WTC11 (cell line): ENCODE data around the gene MID1IP1. TPM values are rescaled to one million over a fixed set of nuclear protein-coding genes. Genes with fewer than 3 reads are reported as not detected.

Source experiments
- ATAC-seq: fragments of 200-7000 bp; cut with Tn5 transposase; 2 replicates; pipeline ENCODE4 v1.10.0; 2021; ENCODE audit warnings: mild to moderate bottlenecking, moderate library complexity
- CTCF ChIA-PET: fragments of 300-600 bp; sonication (Branson Sonifier 250); formaldehyde crosslinking; loops from one replicate; lab custom pipeline; 2021; ENCODE audit warnings: antibody characterized with exemption; lab: Charles Lee
- POLR2A ChIA-PET: fragments of 350-600 bp; sonication (Branson Sonifier 250); formaldehyde crosslinking; loops from one replicate; lab custom pipeline; 2021; ENCODE audit warnings: antibody characterized with exemption; lab: Charles Lee
- DNase-seq: peaks from one replicate; pipeline ENCODE4 v3.0.0; 2021; ENCODE audit warnings: low spot score
- H3K27ac Mint-ChIP-seq: 2 replicates; pipeline ENCODE4 v1.8.0; 2021; ENCODE audit warnings: mixed read lengths
- H3K27me3 Mint-ChIP-seq: 2 replicates; pipeline ENCODE4 v1.8.0; 2021; ENCODE audit warnings: low read depth, mild to moderate bottlenecking, moderate library complexity, mixed read lengths
- H3K36me3 Mint-ChIP-seq: 2 replicates; pipeline ENCODE4 v1.8.0; 2021; ENCODE audit warnings: mixed read lengths
- H3K4me1 Mint-ChIP-seq: 2 replicates; pipeline ENCODE4 v1.8.0; 2022; ENCODE audit warnings: mixed read lengths
- H3K4me3 Mint-ChIP-seq: 2 replicates; pipeline ENCODE4 v1.8.0; 2021; ENCODE audit warnings: mild to moderate bottlenecking, moderate library complexity, mixed read lengths
- H3K9me3 Mint-ChIP-seq: 2 replicates; pipeline ENCODE4 v1.8.0; 2021; ENCODE audit warnings: mixed read lengths
- CBFB ChIP-seq: sonication (generic); formaldehyde crosslinking; IDR thresholded peaks from 2 replicates; pipeline ENCODE4 v1.8.1; 2022; ENCODE audit warnings: mild to moderate bottlenecking, low read depth, missing genetic modification reagents
- CREB1 ChIP-seq: sonication (generic); formaldehyde crosslinking; IDR thresholded peaks from 2 replicates; pipeline ENCODE4 v1.8.0; 2023; ENCODE audit warnings: mild to moderate bottlenecking, missing genetic modification reagents
- ELF4 ChIP-seq: sonication (generic); formaldehyde crosslinking; IDR thresholded peaks from 2 replicates; pipeline ENCODE4 v1.8.1; 2022; ENCODE audit warnings: low read depth, mild to moderate bottlenecking, moderate library complexity, missing genetic modification reagents
- FOXK1 ChIP-seq: sonication (generic); formaldehyde crosslinking; IDR thresholded peaks from 2 replicates; pipeline ENCODE4 v1.8.0; 2022; ENCODE audit warnings: mild to moderate bottlenecking, moderate library complexity, missing genetic modification reagents
- GTF2I ChIP-seq: fragments of 250-450 bp; sonication (Bioruptor Pico); conservative IDR thresholded peaks from 2 replicates; pipeline ENCODE4 v1.4.0; 2021; ENCODE audit warnings: mild to moderate bottlenecking
- JAZF1 ChIP-seq: fragments of 250-450 bp; sonication (Bioruptor Pico); IDR thresholded peaks from 2 replicates; pipeline ENCODE4 v1.9.0; 2021; ENCODE audit warnings: moderate library complexity, mild to moderate bottlenecking, inconsistent platforms
- JUN ChIP-seq: sonication (generic); formaldehyde crosslinking; IDR thresholded peaks from 2 replicates; pipeline ENCODE4 v1.8.0; 2023; ENCODE audit warnings: mild to moderate bottlenecking, missing genetic modification reagents
- PRRX2 ChIP-seq: fragments of 250-450 bp; sonication (Bioruptor Pico); IDR thresholded peaks from 2 replicates; pipeline ENCODE4 v1.8.0; 2021; ENCODE audit warnings: mild to moderate bottlenecking
- TEAD4 ChIP-seq: sonication (generic); formaldehyde crosslinking; IDR thresholded peaks from 2 replicates; pipeline ENCODE4 v1.8.0; 2022; ENCODE audit warnings: mild to moderate bottlenecking, missing genetic modification reagents
- ZNF121 ChIP-seq: sonication (generic); formaldehyde crosslinking; IDR thresholded peaks from 2 replicates; pipeline ENCODE4 v1.8.0; 2023; ENCODE audit warnings: missing genetic modification reagents
- ZNF138 ChIP-seq: sonication (generic); formaldehyde crosslinking; conservative IDR thresholded peaks from 2 replicates; pipeline ENCODE4 v1.8.1; 2022; ENCODE audit warnings: mild to moderate bottlenecking, moderate library complexity, missing genetic modification reagents
- ZNF219 ChIP-seq: sonication (generic); formaldehyde crosslinking; IDR thresholded peaks from 2 replicates; pipeline ENCODE4 v1.8.0; 2023; ENCODE audit warnings: missing genetic modification reagents, mild to moderate bottlenecking, borderline replicate concordance
- ZNF263 ChIP-seq: sonication (generic); formaldehyde crosslinking; IDR thresholded peaks from 2 replicates; pipeline ENCODE4 v1.8.1; 2022; ENCODE audit warnings: low read depth, mild to moderate bottlenecking, moderate library complexity, missing genetic modification reagents
- ZNF671 ChIP-seq: fragments of 250-450 bp; sonication (Bioruptor Pico); IDR thresholded peaks from 2 replicates; pipeline ENCODE4 v1.8.0; 2021; ENCODE audit warnings: mild to moderate bottlenecking
- total RNA-seq: library from RNA; stranded (reverse); gene quantifications from 3 replicates; pipeline ENCODE4 v1.2.3, GENCODE V29; 2021
- TF ChIP-seq, protein P1 (sequence below): sonication (generic); formaldehyde crosslinking; IDR thresholded peaks from 2 replicates; pipeline ENCODE4 v1.8.0; 2023; ENCODE audit warnings: missing genetic modification reagents, mild to moderate bottlenecking, borderline replicate concordance
- TF ChIP-seq, protein P2 (sequence below): sonication (generic); formaldehyde crosslinking; IDR thresholded peaks from 2 replicates; pipeline ENCODE4 v1.8.1; 2022; ENCODE audit warnings: low read depth, mild to moderate bottlenecking, moderate library complexity, missing genetic modification reagents, borderline replicate concordance
- TF ChIP-seq, protein P3 (sequence below): sonication (generic); formaldehyde crosslinking; IDR thresholded peaks from 2 replicates; pipeline ENCODE4 v1.8.1; 2022; ENCODE audit warnings: mild to moderate bottlenecking, moderate library complexity, missing genetic modification reagents
- TF ChIP-seq, protein P4 (sequence below): sonication (generic); formaldehyde crosslinking; IDR thresholded peaks from 2 replicates; pipeline ENCODE4 v1.8.1; 2023; ENCODE audit warnings: mild to moderate bottlenecking, moderate library complexity, missing genetic modification reagents
- TF ChIP-seq, protein P5 (sequence below): sonication (generic); formaldehyde crosslinking; IDR thresholded peaks from 2 replicates; pipeline ENCODE4 v1.8.1; 2023; ENCODE audit warnings: mild to moderate bottlenecking, missing genetic modification reagents
- TF ChIP-seq, protein P6 (sequence below): sonication (generic); formaldehyde crosslinking; IDR thresholded peaks from 2 replicates; pipeline ENCODE4 v1.8.1; 2023; ENCODE audit warnings: mild to moderate bottlenecking, missing genetic modification reagents, borderline replicate concordance

Gene MID1IP1
- total RNA-seq, 1 experiment from 2014 or later = 118 TPM

DNA sequence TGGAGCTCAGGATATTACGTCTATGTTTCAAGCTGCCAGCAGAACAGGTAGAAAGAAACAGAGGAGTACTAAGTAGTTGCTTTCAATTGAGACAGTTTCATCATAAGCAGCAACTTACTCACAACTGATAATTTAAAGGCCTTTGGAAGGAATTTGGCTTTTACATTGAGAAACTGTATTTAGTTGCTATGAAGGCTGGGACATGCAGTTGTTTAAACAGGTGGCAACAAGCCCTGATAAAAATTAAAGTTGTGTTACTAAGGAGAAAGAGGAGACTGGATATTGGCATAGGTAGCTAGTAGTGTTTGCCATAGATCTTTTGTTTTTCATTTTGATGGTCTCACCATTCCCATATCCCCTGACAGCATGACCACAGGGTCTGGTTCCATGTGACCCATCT lies 18.4 kb downstream of the MID1IP1 start (continued):
- TF ChIP-seq, protein P1, sequence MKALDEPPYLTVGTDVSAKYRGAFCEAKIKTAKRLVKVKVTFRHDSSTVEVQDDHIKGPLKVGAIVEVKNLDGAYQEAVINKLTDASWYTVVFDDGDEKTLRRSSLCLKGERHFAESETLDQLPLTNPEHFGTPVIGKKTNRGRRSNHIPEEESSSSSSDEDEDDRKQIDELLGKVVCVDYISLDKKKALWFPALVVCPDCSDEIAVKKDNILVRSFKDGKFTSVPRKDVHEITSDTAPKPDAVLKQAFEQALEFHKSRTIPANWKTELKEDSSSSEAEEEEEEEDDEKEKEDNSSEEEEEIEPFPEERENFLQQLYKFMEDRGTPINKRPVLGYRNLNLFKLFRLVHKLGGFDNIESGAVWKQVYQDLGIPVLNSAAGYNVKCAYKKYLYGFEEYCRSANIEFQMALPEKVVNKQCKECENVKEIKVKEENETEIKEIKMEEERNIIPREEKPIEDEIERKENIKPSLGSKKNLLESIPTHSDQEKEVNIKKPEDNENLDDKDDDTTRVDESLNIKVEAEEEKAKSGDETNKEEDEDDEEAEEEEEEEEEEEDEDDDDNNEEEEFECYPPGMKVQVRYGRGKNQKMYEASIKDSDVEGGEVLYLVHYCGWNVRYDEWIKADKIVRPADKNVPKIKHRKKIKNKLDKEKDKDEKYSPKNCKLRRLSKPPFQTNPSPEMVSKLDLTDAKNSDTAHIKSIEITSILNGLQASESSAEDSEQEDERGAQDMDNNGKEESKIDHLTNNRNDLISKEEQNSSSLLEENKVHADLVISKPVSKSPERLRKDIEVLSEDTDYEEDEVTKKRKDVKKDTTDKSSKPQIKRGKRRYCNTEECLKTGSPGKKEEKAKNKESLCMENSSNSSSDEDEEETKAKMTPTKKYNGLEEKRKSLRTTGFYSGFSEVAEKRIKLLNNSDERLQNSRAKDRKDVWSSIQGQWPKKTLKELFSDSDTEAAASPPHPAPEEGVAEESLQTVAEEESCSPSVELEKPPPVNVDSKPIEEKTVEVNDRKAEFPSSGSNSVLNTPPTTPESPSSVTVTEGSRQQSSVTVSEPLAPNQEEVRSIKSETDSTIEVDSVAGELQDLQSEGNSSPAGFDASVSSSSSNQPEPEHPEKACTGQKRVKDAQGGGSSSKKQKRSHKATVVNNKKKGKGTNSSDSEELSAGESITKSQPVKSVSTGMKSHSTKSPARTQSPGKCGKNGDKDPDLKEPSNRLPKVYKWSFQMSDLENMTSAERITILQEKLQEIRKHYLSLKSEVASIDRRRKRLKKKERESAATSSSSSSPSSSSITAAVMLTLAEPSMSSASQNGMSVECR = no peak
- TF ChIP-seq JAZF1 (CRISPR knock-in tag) (no peak), ZNF219 (CRISPR knock-in tag) (no peak)

DNA sequence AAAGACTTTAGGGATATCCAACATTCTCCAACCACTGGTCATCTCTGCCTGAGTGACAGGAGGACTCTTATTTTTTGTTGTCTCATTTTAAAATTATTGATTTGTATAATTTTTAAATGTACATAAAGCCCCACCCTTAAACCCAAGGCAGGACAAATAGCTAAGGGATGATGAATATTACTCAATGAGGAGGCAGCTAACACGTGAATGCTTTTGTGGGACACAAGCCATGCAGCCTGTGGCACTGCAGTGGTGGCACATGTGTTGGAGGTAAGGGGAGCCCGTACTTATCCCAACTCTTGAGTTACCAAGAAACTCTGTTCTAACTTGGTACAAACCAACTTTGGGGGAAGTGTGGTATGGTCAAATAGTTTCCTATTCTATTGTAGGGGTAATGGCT lies 19.5 kb downstream of the MID1IP1 start:
- Mint-ChIP-seq H3K4me1 (peaks cover 7% of the 10 kb centered on the region), H3K27ac (no peak overlapping the region), H3K27me3 (no peaks in the 10 kb centered on the region), H3K4me3 (no peak overlapping the region), H3K36me3 (no peaks in the 10 kb centered on the region), H3K9me3 (no peaks in the 10 kb centered on the region)
- no peak for DNase-seq
- ChIA-PET POLR2A (no interaction called here), CTCF (no interaction called here)
- ATAC-seq = no peak
- no peak for TF ChIP-seq ZNF138 (CRISPR knock-in tag)
- TF ChIP-seq, protein P2, sequence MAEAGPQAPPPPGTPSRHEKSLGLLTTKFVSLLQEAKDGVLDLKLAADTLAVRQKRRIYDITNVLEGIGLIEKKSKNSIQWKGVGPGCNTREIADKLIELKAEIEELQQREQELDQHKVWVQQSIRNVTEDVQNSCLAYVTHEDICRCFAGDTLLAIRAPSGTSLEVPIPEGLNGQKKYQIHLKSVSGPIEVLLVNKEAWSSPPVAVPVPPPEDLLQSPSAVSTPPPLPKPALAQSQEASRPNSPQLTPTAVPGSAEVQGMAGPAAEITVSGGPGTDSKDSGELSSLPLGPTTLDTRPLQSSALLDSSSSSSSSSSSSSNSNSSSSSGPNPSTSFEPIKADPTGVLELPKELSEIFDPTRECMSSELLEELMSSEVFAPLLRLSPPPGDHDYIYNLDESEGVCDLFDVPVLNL (CRISPR knock-in tag) = no peak
- TF ChIP-seq, protein P3, sequence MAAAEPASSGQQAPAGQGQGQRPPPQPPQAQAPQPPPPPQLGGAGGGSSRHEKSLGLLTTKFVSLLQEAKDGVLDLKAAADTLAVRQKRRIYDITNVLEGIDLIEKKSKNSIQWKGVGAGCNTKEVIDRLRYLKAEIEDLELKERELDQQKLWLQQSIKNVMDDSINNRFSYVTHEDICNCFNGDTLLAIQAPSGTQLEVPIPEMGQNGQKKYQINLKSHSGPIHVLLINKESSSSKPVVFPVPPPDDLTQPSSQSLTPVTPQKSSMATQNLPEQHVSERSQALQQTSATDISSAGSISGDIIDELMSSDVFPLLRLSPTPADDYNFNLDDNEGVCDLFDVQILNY (CRISPR knock-in tag) = no peak
- no peak for TF ChIP-seq GTF2I (CRISPR knock-in tag)
- TF ChIP-seq JUN (CRISPR knock-in tag) = no peak
- TF ChIP-seq, protein P4, sequence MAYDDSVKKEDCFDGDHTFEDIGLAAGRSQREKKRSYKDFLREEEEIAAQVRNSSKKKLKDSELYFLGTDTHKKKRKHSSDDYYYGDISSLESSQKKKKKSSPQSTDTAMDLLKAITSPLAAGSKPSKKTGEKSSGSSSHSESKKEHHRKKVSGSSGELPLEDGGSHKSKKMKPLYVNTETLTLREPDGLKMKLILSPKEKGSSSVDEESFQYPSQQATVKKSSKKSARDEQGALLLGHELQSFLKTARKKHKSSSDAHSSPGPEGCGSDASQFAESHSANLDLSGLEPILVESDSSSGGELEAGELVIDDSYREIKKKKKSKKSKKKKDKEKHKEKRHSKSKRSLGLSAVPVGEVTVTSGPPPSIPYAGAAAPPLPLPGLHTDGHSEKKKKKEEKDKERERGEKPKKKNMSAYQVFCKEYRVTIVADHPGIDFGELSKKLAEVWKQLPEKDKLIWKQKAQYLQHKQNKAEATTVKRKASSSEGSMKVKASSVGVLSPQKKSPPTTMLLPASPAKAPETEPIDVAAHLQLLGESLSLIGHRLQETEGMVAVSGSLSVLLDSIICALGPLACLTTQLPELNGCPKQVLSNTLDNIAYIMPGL (CRISPR knock-in tag) = no peak
- no peak for TF ChIP-seq ZNF671 (CRISPR knock-in tag)
- TF ChIP-seq TEAD4 (CRISPR knock-in tag) = no peak
- no peak for TF ChIP-seq PRRX2
- no peak for TF ChIP-seq CBFB (CRISPR knock-in tag)
- TF ChIP-seq ZNF263 = no peak
- TF ChIP-seq ELF4 = no peak
- no peak for TF ChIP-seq ZNF219 (CRISPR knock-in tag)

DNA sequence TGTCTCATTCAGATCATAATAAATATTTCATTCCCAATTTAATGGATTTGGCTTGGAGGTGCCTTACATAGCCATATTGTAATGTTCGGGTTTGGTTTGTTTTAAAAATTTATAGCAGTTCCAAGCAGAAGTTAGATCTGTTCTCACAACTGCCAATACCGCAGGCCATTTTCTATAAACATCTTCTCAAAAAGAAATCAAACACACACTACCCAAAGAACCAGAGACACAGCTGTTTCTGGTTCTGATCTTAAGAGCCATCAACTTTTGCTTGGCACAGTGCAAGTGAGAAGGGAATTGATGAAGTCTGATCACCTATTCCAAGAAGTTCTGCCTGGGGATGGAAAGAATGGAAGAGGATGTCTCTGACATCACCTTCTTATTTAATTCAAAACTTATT lies 22.9 kb downstream of the MID1IP1 start:
- Mint-ChIP-seq H3K36me3 (no peaks in the 10 kb centered on the region), H3K27me3 (no peaks in the 10 kb centered on the region), H3K9me3 (no peaks in the 10 kb centered on the region), H3K4me1 (peaks cover 4% of the 10 kb centered on the region), H3K27ac (no peak overlapping the region), H3K4me3 (no peak overlapping the region)
- no peak for ATAC-seq
- ChIA-PET CTCF (no interaction called here), POLR2A (no interaction called here)
- DNase-seq = no peak
- no peak for TF ChIP-seq FOXK1
- TF ChIP-seq CREB1 (CRISPR knock-in tag) = no peak
- no peak for TF ChIP-seq ZNF671 (CRISPR knock-in tag)
- TF ChIP-seq, protein P5, sequence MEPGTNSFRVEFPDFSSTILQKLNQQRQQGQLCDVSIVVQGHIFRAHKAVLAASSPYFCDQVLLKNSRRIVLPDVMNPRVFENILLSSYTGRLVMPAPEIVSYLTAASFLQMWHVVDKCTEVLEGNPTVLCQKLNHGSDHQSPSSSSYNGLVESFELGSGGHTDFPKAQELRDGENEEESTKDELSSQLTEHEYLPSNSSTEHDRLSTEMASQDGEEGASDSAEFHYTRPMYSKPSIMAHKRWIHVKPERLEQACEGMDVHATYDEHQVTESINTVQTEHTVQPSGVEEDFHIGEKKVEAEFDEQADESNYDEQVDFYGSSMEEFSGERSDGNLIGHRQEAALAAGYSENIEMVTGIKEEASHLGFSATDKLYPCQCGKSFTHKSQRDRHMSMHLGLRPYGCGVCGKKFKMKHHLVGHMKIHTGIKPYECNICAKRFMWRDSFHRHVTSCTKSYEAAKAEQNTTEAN = no peak
- no peak for TF ChIP-seq ZNF121 (CRISPR knock-in tag)
- no peak for TF ChIP-seq ZNF219 (CRISPR knock-in tag)
- TF ChIP-seq, protein P6, sequence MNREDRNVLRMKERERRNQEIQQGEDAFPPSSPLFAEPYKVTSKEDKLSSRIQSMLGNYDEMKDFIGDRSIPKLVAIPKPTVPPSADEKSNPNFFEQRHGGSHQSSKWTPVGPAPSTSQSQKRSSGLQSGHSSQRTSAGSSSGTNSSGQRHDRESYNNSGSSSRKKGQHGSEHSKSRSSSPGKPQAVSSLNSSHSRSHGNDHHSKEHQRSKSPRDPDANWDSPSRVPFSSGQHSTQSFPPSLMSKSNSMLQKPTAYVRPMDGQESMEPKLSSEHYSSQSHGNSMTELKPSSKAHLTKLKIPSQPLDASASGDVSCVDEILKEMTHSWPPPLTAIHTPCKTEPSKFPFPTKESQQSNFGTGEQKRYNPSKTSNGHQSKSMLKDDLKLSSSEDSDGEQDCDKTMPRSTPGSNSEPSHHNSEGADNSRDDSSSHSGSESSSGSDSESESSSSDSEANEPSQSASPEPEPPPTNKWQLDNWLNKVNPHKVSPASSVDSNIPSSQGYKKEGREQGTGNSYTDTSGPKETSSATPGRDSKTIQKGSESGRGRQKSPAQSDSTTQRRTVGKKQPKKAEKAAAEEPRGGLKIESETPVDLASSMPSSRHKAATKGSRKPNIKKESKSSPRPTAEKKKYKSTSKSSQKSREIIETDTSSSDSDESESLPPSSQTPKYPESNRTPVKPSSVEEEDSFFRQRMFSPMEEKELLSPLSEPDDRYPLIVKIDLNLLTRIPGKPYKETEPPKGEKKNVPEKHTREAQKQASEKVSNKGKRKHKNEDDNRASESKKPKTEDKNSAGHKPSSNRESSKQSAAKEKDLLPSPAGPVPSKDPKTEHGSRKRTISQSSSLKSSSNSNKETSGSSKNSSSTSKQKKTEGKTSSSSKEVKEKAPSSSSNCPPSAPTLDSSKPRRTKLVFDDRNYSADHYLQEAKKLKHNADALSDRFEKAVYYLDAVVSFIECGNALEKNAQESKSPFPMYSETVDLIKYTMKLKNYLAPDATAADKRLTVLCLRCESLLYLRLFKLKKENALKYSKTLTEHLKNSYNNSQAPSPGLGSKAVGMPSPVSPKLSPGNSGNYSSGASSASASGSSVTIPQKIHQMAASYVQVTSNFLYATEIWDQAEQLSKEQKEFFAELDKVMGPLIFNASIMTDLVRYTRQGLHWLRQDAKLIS (CRISPR knock-in tag) = no peak
- TF ChIP-seq CBFB (CRISPR knock-in tag) = no peak
- TF ChIP-seq ELF4 = no peak
